Measurements from ENCODE around the gene ZBTB3.
A peak's percentile ranks its signal among the peaks of the same experiment; 100 is the strongest.

Gene ZBTB3

DNA sequence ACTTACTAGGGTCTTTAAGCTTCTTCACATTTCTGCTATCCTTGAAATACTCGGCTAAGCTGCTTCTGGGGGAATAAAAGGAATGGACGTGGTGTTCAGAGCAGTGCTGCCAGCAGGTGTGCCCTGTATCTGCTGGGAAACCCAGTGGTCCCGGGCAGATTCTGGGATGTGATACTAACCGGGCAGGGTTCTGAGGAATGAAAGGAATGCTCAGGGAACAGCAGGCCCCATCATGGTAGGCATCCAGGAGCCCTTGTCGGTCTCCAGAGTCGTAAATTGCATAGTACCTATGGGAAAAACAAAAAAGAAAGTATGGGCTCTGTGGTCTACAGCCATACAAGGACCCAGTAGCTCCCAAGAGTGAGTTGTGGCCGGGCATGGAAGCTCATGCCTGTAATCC is 42.3 kb upstream of the ZBTB3 start:
- no peak overlapping the region for H3K27ac ChIP-seq (ENCODE audit: low read length)
- no peaks in the 10 kb centered on the region for H3K9me3 ChIP-seq (replicated peaks; ENCODE audit: insufficient read depth, low read length)
- peaks cover 10% of the 10 kb centered on the region; the same call in 1 of the 2 replicates for H3F3A ChIP-seq (ENCODE audit: insufficient read depth, low read length)
- peaks cover 10% of the 10 kb centered on the region for H3K79me2 ChIP-seq (ENCODE audit: low read length)
- TF ChIP-seq EZH2phosphoT487 (IDR thresholded peaks at IDR 0.05; ENCODE audit: low read length) (no peak), EZH2 (optimal IDR thresholded peaks at IDR 0.05; ENCODE audit: low read depth, low read length) (no peak)
- no peaks in the 10 kb centered on the region for H3K9me2 ChIP-seq (replicated peaks; ENCODE audit: insufficient read depth, low read length)
- peaks cover 9% of the 10 kb centered on the region for H3K4me1 ChIP-seq (ENCODE audit: low read length)
- no peak overlapping the region for H2AFZ ChIP-seq (ENCODE audit: low read length)
- H4K20me1 ChIP-seq (ENCODE audit: insufficient read depth, low read length): no peaks in the 10 kb centered on the region
- no peaks in the 10 kb centered on the region for H3K27me3 ChIP-seq (replicated peaks; ENCODE audit: insufficient read depth, low read length)
- no peak overlapping the region for H3K4me3 ChIP-seq (ENCODE audit: low read length)
- H3K4me2 ChIP-seq (ENCODE audit: low read depth, low read length): no peak overlapping the region
- peaks cover 14% of the 10 kb centered on the region; the same call in 1 of the 2 replicates for H3K36me3 ChIP-seq (replicated peaks; ENCODE audit: insufficient read depth, low read length)
- DNase-seq: no peak
- no peak overlapping the region for H3K9ac ChIP-seq (ENCODE audit: low read length)

- 0 out of 2 replicates have a peak, but pooled peaks cover 3% of the 10 kb centered on the region for H3K36me3 ChIP-seq (replicated peaks; ENCODE audit: insufficient read depth, low read length)
- DNase-seq: no peak
- H3K4me2 ChIP-seq (ENCODE audit: low read depth, low read length): no peak overlapping the region
- no peak for TF ChIP-seq EZH2 (optimal IDR thresholded peaks at IDR 0.05; ENCODE audit: low read depth, low read length)
- no peak for TF ChIP-seq EZH2phosphoT487 (IDR thresholded peaks at IDR 0.05; ENCODE audit: low read length)
- TF ChIP-seq, protein P1, sequence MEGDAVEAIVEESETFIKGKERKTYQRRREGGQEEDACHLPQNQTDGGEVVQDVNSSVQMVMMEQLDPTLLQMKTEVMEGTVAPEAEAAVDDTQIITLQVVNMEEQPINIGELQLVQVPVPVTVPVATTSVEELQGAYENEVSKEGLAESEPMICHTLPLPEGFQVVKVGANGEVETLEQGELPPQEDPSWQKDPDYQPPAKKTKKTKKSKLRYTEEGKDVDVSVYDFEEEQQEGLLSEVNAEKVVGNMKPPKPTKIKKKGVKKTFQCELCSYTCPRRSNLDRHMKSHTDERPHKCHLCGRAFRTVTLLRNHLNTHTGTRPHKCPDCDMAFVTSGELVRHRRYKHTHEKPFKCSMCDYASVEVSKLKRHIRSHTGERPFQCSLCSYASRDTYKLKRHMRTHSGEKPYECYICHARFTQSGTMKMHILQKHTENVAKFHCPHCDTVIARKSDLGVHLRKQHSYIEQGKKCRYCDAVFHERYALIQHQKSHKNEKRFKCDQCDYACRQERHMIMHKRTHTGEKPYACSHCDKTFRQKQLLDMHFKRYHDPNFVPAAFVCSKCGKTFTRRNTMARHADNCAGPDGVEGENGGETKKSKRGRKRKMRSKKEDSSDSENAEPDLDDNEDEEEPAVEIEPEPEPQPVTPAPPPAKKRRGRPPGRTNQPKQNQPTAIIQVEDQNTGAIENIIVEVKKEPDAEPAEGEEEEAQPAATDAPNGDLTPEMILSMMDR (IDR thresholded peaks at IDR 0.05; ENCODE audit: low read length): no peak
- H4K20me1 ChIP-seq (ENCODE audit: insufficient read depth, low read length): no peaks in the 10 kb centered on the region
- H3K27ac ChIP-seq (ENCODE audit: low read length): no peak overlapping the region
- peaks cover 23% of the 10 kb centered on the region for H3K4me1 ChIP-seq (ENCODE audit: low read length)
- no peaks in the 10 kb centered on the region for H3K9me3 ChIP-seq (replicated peaks; ENCODE audit: insufficient read depth, low read length)
- H3K79me2 ChIP-seq (ENCODE audit: low read length): peaks cover 25% of the 10 kb centered on the region
- H3F3A ChIP-seq (ENCODE audit: insufficient read depth, low read length): peaks cover 16% of the 10 kb centered on the region
- H2AFZ ChIP-seq (ENCODE audit: low read length): no peak overlapping the region
- H3K9ac ChIP-seq (ENCODE audit: low read length): no peak overlapping the region
- no peaks in the 10 kb centered on the region for H3K9me2 ChIP-seq (replicated peaks; ENCODE audit: insufficient read depth, low read length)
- H3K27me3 ChIP-seq (replicated peaks; ENCODE audit: insufficient read depth, low read length): no peaks in the 10 kb centered on the region
- no peak overlapping the region for H3K4me3 ChIP-seq (ENCODE audit: low read length)
These were observed 40.3 kb upstream of the ZBTB3 start for GRCh38 chr11:62794201-62794775.

- no peaks in the 10 kb centered on the region for H4K20me1 ChIP-seq (ENCODE audit: insufficient read depth, low read length)
- no peaks in the 10 kb centered on the region for H3K27me3 ChIP-seq (replicated peaks; ENCODE audit: insufficient read depth, low read length)
- H3K9me2 ChIP-seq (replicated peaks; ENCODE audit: insufficient read depth, low read length): no peaks in the 10 kb centered on the region
- TF ChIP-seq, protein P1 (IDR thresholded peaks at IDR 0.05; ENCODE audit: low read length): no peak
- TF ChIP-seq EZH2 (optimal IDR thresholded peaks at IDR 0.05; ENCODE audit: low read depth, low read length) (no peak), EZH2phosphoT487 (IDR thresholded peaks at IDR 0.05; ENCODE audit: low read length) (no peak)
- H3K79me2 ChIP-seq (ENCODE audit: low read length): peaks cover 42% of the 10 kb centered on the region
- no peaks in the 10 kb centered on the region for H3K9me3 ChIP-seq (replicated peaks; ENCODE audit: insufficient read depth, low read length)
- H2AFZ ChIP-seq (ENCODE audit: low read length): peak overlapping the region; percentile 60
- peak overlapping the region; percentile 61; the same call in 1 of the 2 replicates for H3K9ac ChIP-seq (ENCODE audit: low read length)
- DNase-seq: no peak
- peak overlapping the region; percentile 92 for H3K4me3 ChIP-seq (ENCODE audit: low read length)
- peaks cover 23% of the 10 kb centered on the region for H3K4me1 ChIP-seq (ENCODE audit: low read length)
- peaks cover 30% of the 10 kb centered on the region for H3F3A ChIP-seq (ENCODE audit: insufficient read depth, low read length)
- H3K36me3 ChIP-seq (replicated peaks; ENCODE audit: insufficient read depth, low read length): 0 out of 2 replicates have a peak, but pooled peaks cover 3% of the 10 kb centered on the region
- H3K4me2 ChIP-seq (ENCODE audit: low read depth, low read length): peak overlapping the region; percentile 87
- H3K27ac ChIP-seq (ENCODE audit: low read length): peak overlapping the region; percentile 26; the same call in 1 of the 2 replicates
These were observed 38.2 kb upstream of the ZBTB3 start for GRCh38 chr11:62792202-62792575.

Measured in MM.1S (cell line).